Measurements from ENCODE around the gene RAD9A. TPM values are rescaled to one million over a fixed set of nuclear protein-coding genes. Genes with fewer than 3 reads are reported as not detected.

RAD9A gene
- total RNA-seq, 1 donor from 2014 or later: 9.4 TPM

GRCh38 chr11:67406420-67406968, 14.7 kb downstream of the RAD9A start:
- H3K27ac Mint-ChIP-seq (ENCODE audit: unreplicated experiment): no peak overlapping the region
- no peaks in the 10 kb centered on the region for H3K9me3 ChIP-seq (ENCODE audit: insufficient read depth, low read depth, low read length)
- TF ChIP-seq CTCF (IDR thresholded peaks at IDR 0.05; ENCODE audit: insufficient read depth, low read depth, low read length): no peak
- no peak for TF ChIP-seq EZH2 (IDR thresholded peaks at IDR 0.05; ENCODE audit: insufficient read depth, low read length)
- no peak overlapping the region for H2AFZ ChIP-seq (ENCODE audit: low read depth, low read length)
- H3K4me2 ChIP-seq (ENCODE audit: low read length): no peak overlapping the region
- no peak overlapping the region for H3K27ac ChIP-seq (ENCODE audit: low read depth, low read length)
- H3K27me3 Mint-ChIP-seq (ENCODE audit: low read depth, unreplicated experiment): peaks cover 18% of the 10 kb centered on the region
- H3K4me1 ChIP-seq (ENCODE audit: insufficient read depth, low read length): peaks cover 4% of the 10 kb centered on the region
- H3K27me3 ChIP-seq (ENCODE audit: insufficient read depth, low read length): peaks cover 13% of the 10 kb centered on the region
- H3K36me3 Mint-ChIP-seq (ENCODE audit: low read depth, unreplicated experiment): peaks cover 3% of the 10 kb centered on the region
- H3K4me1 Mint-ChIP-seq (ENCODE audit: low read depth, unreplicated experiment): no peaks in the 10 kb centered on the region
- H3K4me3 ChIP-seq (ENCODE audit: insufficient read depth, low read depth, low read length): no peak overlapping the region
- H3K4me3 Mint-ChIP-seq (ENCODE audit: unreplicated experiment): no peak overlapping the region
- H4K20me1 ChIP-seq (ENCODE audit: insufficient read depth, low read length): no peaks in the 10 kb centered on the region
- H3K9me3 Mint-ChIP-seq (ENCODE audit: unreplicated experiment): no peaks in the 10 kb centered on the region
- no peaks in the 10 kb centered on the region for H3K79me2 ChIP-seq (ENCODE audit: insufficient read depth, low read length)
- no peaks in the 10 kb centered on the region for H3K36me3 ChIP-seq (ENCODE audit: insufficient read depth, low read length)
- no peak for FAIRE-seq
- no peak overlapping the region for H3K9ac ChIP-seq (ENCODE audit: low read length)
- no peak for DNase-seq (ENCODE audit: low read depth)

- H3K27me3 ChIP-seq (ENCODE audit: insufficient read depth, low read length): peaks cover 19% of the 10 kb centered on the region
- TF ChIP-seq CTCF (IDR thresholded peaks at IDR 0.05; ENCODE audit: insufficient read depth, low read depth, low read length) (no peak), EZH2 (IDR thresholded peaks at IDR 0.05; ENCODE audit: insufficient read depth, low read length) (no peak)
- no peaks in the 10 kb centered on the region for H3K79me2 ChIP-seq (ENCODE audit: insufficient read depth, low read length)
- no peak overlapping the region for H3K4me3 ChIP-seq (ENCODE audit: insufficient read depth, low read depth, low read length)
- Mint-ChIP-seq H3K36me3 (ENCODE audit: low read depth, unreplicated experiment) (peaks cover 3% of the 10 kb centered on the region), H3K9me3 (ENCODE audit: unreplicated experiment) (no peaks in the 10 kb centered on the region), H3K4me1 (ENCODE audit: low read depth, unreplicated experiment) (no peaks in the 10 kb centered on the region), H3K4me3 (ENCODE audit: unreplicated experiment) (no peak overlapping the region), H3K27ac (ENCODE audit: unreplicated experiment) (peak overlapping the region; percentile 55), H3K27me3 (ENCODE audit: low read depth, unreplicated experiment) (peaks cover 18% of the 10 kb centered on the region)
- H3K4me2 ChIP-seq (ENCODE audit: low read length): no peak overlapping the region
- no peak for DNase-seq (ENCODE audit: low read depth)
- H3K4me1 ChIP-seq (ENCODE audit: insufficient read depth, low read length): peaks cover 2% of the 10 kb centered on the region
- FAIRE-seq: no peak
- no peaks in the 10 kb centered on the region for H3K9me3 ChIP-seq (ENCODE audit: insufficient read depth, low read depth, low read length)
- H2AFZ ChIP-seq (ENCODE audit: low read depth, low read length): no peak overlapping the region
- no peaks in the 10 kb centered on the region for H3K36me3 ChIP-seq (ENCODE audit: insufficient read depth, low read length)
- H3K9ac ChIP-seq (ENCODE audit: low read length): no peak overlapping the region
- H3K27ac ChIP-seq (ENCODE audit: low read depth, low read length): no peak overlapping the region
- no peaks in the 10 kb centered on the region for H4K20me1 ChIP-seq (ENCODE audit: insufficient read depth, low read length)
Observed at GRCh38 chr11:67406969-67407687, 15.3 kb downstream of the RAD9A start.

- FAIRE-seq (no peak), DNase-seq (ENCODE audit: low read depth) (no peak)
- Histone ChIP-seq H3K9me3 (ENCODE audit: insufficient read depth, low read depth, low read length) (no peaks in the 10 kb centered on the region), H3K4me1 (ENCODE audit: insufficient read depth, low read length) (no peaks in the 10 kb centered on the region), H4K20me1 (ENCODE audit: insufficient read depth, low read length) (no peaks in the 10 kb centered on the region), H3K36me3 (ENCODE audit: insufficient read depth, low read length) (no peaks in the 10 kb centered on the region), H2AFZ (ENCODE audit: low read depth, low read length) (no peak overlapping the region), H3K9ac (ENCODE audit: low read length) (no peak overlapping the region), H3K79me2 (ENCODE audit: insufficient read depth, low read length) (no peaks in the 10 kb centered on the region), H3K4me2 (ENCODE audit: low read length) (no peak overlapping the region), H3K27ac (ENCODE audit: low read depth, low read length) (no peak overlapping the region), H3K27me3 (ENCODE audit: insufficient read depth, low read length) (peaks cover 19% of the 10 kb centered on the region), H3K4me3 (ENCODE audit: insufficient read depth, low read depth, low read length) (no peak overlapping the region)
- no peaks in the 10 kb centered on the region for H3K9me3 Mint-ChIP-seq (ENCODE audit: unreplicated experiment)
- no peak overlapping the region for H3K4me3 Mint-ChIP-seq (ENCODE audit: unreplicated experiment)
- no peaks in the 10 kb centered on the region for H3K4me1 Mint-ChIP-seq (ENCODE audit: low read depth, unreplicated experiment)
- TF ChIP-seq CTCF (IDR thresholded peaks at IDR 0.05; ENCODE audit: insufficient read depth, low read depth, low read length) (no peak), EZH2 (IDR thresholded peaks at IDR 0.05; ENCODE audit: insufficient read depth, low read length) (no peak)
- H3K36me3 Mint-ChIP-seq (ENCODE audit: low read depth, unreplicated experiment): peaks cover 3% of the 10 kb centered on the region
- H3K27ac Mint-ChIP-seq (ENCODE audit: unreplicated experiment): no peak overlapping the region
- H3K27me3 Mint-ChIP-seq (ENCODE audit: low read depth, unreplicated experiment): peaks cover 18% of the 10 kb centered on the region
Observed at GRCh38 chr11:67407688-67408163, 15.9 kb downstream of the RAD9A start.

Data from astrocyte (in vitro differentiated cells and primary cell).